ENCODE measurements around the gene TBC1D17.

The TBC1D17 gene

GRCh38 chr19:49833599-49833998 lies 43.9 kb upstream of the TBC1D17 start:
- TF ChIP-seq, protein P1, sequence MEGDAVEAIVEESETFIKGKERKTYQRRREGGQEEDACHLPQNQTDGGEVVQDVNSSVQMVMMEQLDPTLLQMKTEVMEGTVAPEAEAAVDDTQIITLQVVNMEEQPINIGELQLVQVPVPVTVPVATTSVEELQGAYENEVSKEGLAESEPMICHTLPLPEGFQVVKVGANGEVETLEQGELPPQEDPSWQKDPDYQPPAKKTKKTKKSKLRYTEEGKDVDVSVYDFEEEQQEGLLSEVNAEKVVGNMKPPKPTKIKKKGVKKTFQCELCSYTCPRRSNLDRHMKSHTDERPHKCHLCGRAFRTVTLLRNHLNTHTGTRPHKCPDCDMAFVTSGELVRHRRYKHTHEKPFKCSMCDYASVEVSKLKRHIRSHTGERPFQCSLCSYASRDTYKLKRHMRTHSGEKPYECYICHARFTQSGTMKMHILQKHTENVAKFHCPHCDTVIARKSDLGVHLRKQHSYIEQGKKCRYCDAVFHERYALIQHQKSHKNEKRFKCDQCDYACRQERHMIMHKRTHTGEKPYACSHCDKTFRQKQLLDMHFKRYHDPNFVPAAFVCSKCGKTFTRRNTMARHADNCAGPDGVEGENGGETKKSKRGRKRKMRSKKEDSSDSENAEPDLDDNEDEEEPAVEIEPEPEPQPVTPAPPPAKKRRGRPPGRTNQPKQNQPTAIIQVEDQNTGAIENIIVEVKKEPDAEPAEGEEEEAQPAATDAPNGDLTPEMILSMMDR (IDR thresholded peaks at IDR 0.05; ENCODE audit: extremely low read depth, insufficient read depth, missing control alignments): no peak
- in situ Hi-C loops (cut with MboI; ENCODE audit: low pct_unique_long_range_greater_than_20kb, low sequenced_read_pairs, unreplicated experiment): no loop called here
- no peak for DNase-seq (ENCODE audit: low spot score)

DNA sequence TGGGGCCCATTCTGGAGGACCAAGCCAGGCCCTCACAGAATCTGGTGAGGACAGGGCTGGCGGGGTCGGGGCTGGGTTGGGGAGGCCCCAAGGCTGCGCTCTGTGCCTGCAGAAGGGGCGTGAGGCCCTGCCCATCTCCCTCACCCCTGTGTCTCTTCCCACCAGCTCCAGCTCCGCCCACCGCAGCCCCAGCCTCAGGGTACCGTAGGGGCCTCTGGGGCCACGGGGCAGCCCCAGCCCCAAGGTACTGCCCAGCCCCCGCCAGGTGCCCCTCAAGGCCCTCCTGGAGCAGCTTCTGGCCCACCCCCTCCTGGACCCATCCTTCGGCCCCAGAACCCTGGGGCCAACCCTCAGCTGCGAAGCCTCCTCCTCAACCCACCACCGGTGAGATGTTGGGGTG lies 41.9 kb upstream of the TBC1D17 start:
- TF ChIP-seq, protein P1 (IDR thresholded peaks at IDR 0.05; ENCODE audit: extremely low read depth, insufficient read depth, missing control alignments): no peak
- no peak for DNase-seq (ENCODE audit: low spot score)
- in situ Hi-C loops (cut with MboI; ENCODE audit: low pct_unique_long_range_greater_than_20kb, low sequenced_read_pairs, unreplicated experiment): no loop called here

DNA sequence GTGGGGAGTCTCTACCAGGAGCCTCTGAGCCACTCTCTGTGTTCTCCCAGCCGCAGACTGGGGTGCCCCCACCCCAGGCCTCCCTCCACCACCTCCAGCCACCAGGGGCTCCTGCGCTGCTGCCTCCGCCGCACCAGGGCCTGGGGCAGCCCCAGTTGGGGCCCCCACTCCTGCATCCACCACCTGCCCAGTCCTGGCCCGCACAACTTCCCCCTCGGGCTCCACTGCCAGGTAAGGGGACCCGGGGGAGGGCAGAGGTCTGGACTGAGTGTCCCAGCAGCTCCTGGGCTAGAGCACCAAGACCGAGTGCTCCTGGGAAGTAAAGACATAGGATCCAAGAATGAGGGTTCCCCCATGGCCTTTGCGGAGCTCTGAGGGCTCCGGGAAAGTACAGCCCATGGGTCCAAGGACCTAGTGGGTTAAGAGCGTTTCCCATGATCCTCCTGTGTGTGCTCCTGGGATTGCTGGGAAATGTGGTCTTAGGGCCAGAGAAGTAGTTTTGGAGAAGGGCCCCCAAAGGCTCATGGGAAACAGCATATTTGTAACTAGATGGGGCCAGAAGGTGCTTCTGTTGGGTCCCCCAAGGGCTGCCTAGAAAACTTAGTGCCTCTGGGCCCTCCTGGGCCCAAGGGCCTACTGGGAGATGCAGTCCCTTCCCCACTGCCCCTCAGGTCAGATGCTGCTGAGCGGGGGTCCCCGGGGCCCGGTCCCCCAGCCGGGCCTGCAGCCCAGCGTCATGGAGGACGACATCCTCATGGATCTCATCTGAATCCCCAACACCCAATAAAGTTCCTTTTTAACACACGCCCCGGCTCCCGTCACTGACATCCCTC lies 41.1 kb upstream of the TBC1D17 start:
- TF ChIP-seq, protein P1 (IDR thresholded peaks at IDR 0.05; ENCODE audit: extremely low read depth, insufficient read depth, missing control alignments): no peak
- DNase-seq (ENCODE audit: low spot score): no peak
- in situ Hi-C loops (cut with MboI; ENCODE audit: low pct_unique_long_range_greater_than_20kb, low sequenced_read_pairs, unreplicated experiment): no loop called here

DNA sequence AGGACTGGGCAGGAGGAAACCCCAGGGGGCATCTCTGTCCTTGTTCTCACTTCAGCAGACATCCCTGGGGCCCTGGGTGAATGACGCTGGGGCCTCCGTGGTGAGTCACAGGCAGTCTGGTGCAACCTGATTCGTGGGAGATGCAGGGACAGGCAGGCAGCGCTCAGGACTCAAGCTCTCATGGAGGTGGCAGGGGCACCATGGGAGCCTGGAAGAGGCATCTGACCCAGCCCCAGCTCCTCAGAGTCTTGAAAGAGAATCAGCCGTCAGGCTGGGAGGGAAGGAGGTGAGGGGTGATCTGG lies 40.5 kb upstream of the TBC1D17 start:
- in situ Hi-C loops (cut with MboI; ENCODE audit: low pct_unique_long_range_greater_than_20kb, low sequenced_read_pairs, unreplicated experiment): no loop called here
- no peak for DNase-seq (ENCODE audit: low spot score)
- TF ChIP-seq, protein P1 (IDR thresholded peaks at IDR 0.05; ENCODE audit: extremely low read depth, insufficient read depth, missing control alignments): no peak

- no peak for DNase-seq (ENCODE audit: low spot score)
- TF ChIP-seq, protein P1 (IDR thresholded peaks at IDR 0.05; ENCODE audit: extremely low read depth, insufficient read depth, missing control alignments): no peak
- in situ Hi-C loops (cut with MboI; ENCODE audit: low pct_unique_long_range_greater_than_20kb, low sequenced_read_pairs, unreplicated experiment): no loop called here
Measured at GRCh38 chr19:49837425-49837824, 40.1 kb upstream of the TBC1D17 start.

GRCh38 chr19:49838885-49839588 lies 38.5 kb upstream of the TBC1D17 start:
- DNase-seq (ENCODE audit: low spot score): no peak
- in situ Hi-C loops (cut with MboI; ENCODE audit: low pct_unique_long_range_greater_than_20kb, low sequenced_read_pairs, unreplicated experiment): no loop called here
- TF ChIP-seq, protein P1 (IDR thresholded peaks at IDR 0.05; ENCODE audit: extremely low read depth, insufficient read depth, missing control alignments): no peak
